HG02798 (cell line): ENCODE data around the gene NMNAT3.

Experiments used
- ATAC-seq: cut with Tn5 transposase; IDR thresholded peaks from one replicate; pipeline ENCODE4 v1.9.1; 2021; ENCODE audit warnings: mild to moderate bottlenecking; ENCODE audit not compliant: unreplicated experiment, poor library complexity

NMNAT3 gene

GRCh38 chr3:139676108-139676507 is 1.7 kb downstream of the NMNAT3 start:
- no peak for ATAC-seq

DNA sequence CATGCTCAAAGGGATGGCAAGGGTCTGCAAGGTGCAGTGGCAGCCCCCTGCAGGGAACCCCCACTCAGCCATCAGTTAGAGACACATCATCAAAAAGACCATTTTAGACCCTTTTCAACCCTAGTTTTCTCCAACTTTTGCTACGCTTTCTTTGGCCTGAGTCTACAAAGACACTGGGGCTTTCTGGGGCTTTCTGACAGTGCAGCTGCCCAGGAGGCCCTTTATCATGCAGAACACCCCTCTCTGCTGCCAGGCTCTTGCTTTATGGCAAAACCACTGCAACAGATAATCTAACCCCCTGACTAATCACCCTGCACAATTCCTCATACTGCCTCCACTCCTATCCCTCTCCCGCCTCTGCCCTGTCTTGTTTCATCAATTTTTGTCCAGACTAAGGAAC is 2.4 kb downstream of the NMNAT3 start:
- no peak for ATAC-seq

DNA sequence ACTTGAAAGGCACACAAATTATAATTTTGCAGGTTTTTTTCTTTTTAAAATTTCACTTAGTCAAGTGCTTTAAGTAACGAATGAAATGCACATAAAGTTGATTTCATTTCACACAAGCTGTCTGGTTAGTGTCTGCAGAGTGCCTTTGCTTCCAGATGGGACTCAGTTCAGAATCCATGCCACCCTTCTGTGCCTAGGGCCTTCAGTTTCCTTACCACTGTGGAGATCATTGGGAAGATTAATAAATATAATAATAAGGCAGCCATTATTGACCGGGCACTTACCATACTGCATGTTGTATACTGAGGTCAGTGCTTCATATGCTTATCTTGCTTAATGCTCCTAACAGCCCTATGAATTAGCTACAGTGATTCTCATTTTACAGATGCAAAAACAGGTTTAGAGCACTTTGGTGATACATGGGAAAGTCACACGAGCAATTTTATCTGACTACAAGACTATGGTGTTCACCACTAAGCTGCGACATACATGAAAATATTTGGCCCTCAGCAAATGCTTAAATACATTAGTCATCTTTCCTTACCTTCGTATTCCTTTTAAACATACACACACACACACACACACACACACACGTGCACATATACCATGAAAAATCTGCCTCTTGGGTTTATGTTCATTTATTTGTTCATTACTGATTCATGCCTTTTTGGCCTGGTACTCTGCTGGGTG is 3.1 kb downstream of the NMNAT3 start:
- no peak for ATAC-seq

GRCh38 chr3:139672884-139673283 is 4.9 kb downstream of the NMNAT3 start:
- no peak for ATAC-seq

GRCh38 chr3:139671863-139672646 is 5.7 kb downstream of the NMNAT3 start:
- ATAC-seq = no peak

DNA sequence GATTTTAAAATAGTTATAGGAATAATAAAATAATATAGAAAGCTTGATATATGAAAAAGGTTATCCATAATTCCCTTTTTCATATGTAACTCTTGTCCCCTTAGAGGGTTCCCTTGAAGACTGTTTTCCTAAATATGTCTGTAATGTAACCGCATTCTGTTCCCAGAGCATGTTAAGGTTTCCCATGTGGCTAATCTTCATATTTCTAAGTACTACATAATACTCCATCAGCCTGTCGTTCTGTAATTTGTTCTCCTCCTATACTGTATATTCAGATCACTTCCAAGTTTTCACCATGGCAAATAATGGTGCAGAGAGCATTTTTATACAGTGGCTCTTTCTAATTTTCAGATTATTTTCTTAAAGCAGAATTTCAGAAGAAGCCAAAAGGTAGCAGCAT is 6.7 kb downstream of the NMNAT3 start:
- no peak for ATAC-seq

GRCh38 chr3:139670196-139670595 is 7.6 kb downstream of the NMNAT3 start:
- no peak for ATAC-seq

DNA sequence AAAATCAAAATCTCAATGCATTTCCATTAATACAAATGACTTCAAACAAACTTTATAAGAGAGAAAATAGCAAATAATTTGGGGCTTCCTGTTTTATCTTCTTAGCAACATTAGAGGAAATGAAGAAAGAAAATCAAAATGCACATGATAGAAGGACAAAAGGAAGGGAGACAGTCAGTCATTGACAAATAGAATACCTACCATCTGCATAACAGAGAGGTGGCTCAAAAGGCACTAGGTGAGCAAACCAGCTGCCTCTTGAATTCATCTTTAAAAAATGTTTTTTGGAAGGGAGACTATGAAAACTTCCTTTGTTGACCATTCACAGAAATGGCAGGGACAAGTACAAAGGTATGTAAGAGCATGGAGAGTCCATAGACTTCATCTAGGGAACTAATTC is 9.4 kb downstream of the NMNAT3 start:
- ATAC-seq = no peak

DNA sequence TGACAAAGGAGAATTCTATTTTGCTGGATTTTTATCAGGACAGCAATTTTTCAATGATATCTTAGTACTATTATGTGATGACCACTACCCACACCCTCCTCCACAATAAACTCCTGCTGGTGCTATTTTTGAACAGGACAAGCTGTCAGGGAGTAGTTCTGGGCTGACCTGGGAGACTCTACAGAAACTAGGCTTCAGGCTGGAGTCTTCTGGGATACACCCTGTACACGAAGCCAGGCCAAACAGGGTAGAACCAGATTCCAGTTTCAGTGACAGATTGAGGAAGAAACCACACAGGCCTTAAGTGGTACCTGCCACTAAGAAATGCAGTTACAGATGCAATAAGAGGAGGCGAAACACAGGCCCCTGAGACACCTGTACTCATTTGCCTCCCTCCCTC is 12.8 kb downstream of the NMNAT3 start:
- no peak for ATAC-seq

DNA sequence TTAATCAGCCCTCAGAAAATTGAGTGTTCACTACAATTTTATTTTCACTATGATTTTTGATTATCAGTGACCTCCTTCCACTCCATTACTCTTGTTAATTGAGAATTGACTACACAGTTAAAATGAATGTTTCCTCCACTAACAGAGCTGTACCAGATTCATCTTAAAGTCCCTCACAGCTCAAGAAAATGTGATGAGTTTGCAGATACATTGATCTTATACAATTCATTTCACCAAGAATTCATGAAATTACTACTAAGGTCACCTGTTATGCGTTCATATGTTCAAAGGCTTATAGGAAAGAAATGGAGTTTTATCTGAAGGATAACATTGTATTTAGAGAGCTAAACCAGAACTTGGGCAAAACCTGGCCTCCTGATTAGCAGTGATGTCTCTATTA is 17.5 kb downstream of the NMNAT3 start:
- ATAC-seq = no peak

GRCh38 chr3:139659511-139659910 is 18.3 kb downstream of the NMNAT3 start:
- no peak for ATAC-seq

DNA sequence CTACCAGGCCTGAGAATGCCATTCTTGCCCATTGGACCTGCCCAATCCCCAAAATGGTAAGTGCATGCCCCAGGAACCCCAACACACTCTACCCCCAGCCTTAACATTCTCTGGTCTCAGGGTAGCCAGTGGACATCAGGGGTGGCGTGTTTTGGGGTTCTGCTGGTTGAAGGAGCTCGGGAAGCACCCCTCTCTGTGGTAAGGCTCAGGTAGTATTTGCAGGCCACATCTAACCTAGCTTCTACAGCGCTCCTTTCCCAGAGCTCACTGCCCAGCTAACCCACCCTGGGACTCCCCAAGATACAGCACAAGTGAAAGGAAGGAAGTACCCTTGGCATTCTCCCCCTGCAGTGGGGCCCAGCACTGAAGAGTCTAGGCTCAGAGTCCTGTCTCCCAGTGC is 19.8 kb downstream of the NMNAT3 start:
- ATAC-seq = no peak

GRCh38 chr3:139657434-139657833 is 20.3 kb downstream of the NMNAT3 start:
- no peak for ATAC-seq

GRCh38 chr3:139655909-139656595 is 21.7 kb downstream of the NMNAT3 start:
- ATAC-seq = no peak

- no peak for ATAC-seq
Measured at GRCh38 chr3:139654637-139655365, 23.0 kb downstream of the NMNAT3 start.

GRCh38 chr3:139653582-139653981 is 24.2 kb downstream of the NMNAT3 start:
- ATAC-seq = no peak

DNA sequence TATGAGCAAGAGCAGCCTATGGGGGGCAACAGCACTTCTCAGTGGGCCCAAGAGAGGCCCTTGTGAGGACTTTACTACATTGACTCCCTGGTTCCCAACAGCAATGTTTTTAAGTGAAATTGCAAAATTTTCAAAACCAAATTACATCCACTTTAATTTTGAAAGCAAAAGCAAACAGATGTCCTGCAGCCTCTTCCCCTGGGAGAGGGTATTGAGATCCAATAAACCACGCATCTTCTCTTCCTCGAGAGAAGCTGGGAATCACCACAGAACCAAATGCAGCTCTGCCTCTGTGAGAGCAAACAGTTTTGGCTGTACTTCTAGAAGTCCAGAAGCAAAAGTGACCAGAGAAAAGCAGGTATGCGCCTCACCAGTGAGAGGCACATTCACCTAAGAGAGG is 25.2 kb downstream of the NMNAT3 start:
- ATAC-seq = no peak

- ATAC-seq = no peak
Measured at GRCh38 chr3:139647866-139648435, 29.8 kb downstream of the NMNAT3 start.

GRCh38 chr3:139646512-139646911 is 31.3 kb downstream of the NMNAT3 start:
- ATAC-seq = no peak

GRCh38 chr3:139642996-139643395 is 34.8 kb downstream of the NMNAT3 start:
- ATAC-seq = no peak
